ACHN (cell line): ENCODE results near the gene LDLRAD4.
"Not testable (repeated sequence)": the region's sequence is repeated elsewhere in the genome, so short reads cannot be mapped to it uniquely, and the experiment has no call there.

Source experiments
- DNase-seq: peaks from one replicate; pipeline ENCODE4 v3.0.0-alpha.2; 2015
- in situ Hi-C: cut with HindIII; loops from 2 replicates; pipeline ENCODE4 v1.10.0; 2017; ENCODE audit warnings: low sequenced_read_pairs, low pct_ligation_motif_present, low pct_unique_long_range_greater_than_20kb

LDLRAD4 gene

DNA sequence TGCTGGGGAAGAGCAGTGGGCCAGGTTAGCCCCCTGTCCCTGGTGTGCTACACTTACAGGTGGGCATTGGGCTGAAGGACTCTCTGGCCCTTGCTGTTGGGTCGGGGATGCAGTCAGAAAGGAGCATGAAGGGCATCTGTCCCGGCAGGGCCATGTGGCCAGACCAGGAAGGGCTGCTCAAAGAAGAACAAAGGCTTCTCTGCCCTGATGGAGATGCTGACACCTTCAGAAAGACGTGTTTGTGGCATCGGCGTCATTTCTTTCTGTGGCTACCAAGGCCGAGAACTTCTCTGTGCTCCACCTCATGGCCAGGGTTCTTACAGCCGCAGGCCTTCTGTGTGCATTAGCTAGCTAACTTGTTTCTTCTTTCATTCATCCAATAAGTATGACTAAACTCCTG is 268.7 kb downstream of the LDLRAD4 start:
- no peak for DNase-seq
- in situ Hi-C loops: no loop called here

DNA sequence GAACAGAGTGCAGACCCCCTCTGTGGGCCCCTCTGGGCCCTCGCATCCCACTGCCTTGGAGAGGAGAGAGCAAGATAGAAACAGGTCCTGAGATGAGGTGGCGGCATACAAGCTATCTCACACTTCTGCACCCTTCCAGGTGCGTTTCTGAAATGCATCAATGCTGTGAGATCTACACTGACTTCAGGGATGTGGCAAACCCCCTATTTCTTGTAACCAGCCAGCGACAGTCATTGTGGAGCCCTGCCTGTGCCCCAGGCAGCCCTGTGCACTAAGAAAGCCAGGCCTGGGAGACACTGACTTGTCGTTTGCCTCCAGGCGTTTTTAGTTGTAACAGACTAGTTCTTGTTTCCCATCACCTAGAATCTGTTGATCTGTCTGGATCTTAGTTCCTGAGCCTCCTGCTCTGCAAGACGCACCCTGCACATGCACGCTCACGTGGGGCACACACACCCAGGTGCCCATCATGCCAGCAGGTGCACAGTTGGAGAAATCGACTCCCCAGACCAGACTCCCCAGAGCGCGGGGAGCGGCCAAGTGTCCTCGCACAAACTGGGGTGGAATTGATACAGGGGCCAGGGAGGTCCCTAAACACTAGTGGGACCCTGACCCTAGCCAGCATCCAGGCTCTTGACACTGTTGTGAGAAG is 269.8 kb downstream of the LDLRAD4 start:
- in situ Hi-C loops: no loop called here
- no peak for DNase-seq

DNA sequence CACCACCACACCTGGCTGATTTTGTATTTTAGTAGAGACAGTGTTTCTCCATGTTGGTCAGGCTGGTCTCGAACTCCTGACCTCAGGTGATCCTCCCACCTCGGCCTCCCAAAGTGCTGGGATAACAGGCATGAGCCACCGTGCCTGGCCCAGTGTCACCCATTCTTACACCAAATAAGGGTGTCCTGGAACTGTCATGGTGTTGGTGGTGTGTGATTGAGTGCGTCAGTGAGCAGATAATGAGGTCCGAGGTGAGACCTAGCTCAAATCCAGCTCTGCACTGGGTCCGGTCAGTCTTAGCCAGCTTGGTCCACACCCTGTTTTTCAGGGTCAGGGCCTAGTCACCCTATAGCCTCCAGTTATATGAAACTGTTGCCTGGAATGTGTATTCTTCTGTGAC is 270.7 kb downstream of the LDLRAD4 start:
- in situ Hi-C loops, DNase-seq: not testable (repeated sequence)

DNA sequence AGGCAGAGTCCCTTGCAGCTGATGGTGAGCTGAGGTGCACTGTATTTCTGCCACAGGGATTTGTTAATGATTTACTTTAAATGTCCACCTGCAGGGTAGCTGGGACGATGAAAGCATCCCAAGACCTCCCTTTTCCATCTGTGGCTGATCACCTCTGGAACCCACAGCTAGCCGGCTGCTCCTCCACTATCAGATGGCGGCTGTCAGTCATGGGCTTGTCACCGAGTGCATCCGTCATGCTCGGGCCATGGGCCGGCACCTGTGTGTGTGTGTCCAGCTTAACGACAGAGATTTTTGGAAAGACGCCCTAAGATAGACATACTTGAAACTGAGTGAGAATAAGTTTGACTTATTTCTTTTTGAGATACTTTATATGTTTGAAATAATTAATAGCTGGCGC is 272.6 kb downstream of the LDLRAD4 start:
- in situ Hi-C loops: no loop called here
- no peak for DNase-seq

DNA sequence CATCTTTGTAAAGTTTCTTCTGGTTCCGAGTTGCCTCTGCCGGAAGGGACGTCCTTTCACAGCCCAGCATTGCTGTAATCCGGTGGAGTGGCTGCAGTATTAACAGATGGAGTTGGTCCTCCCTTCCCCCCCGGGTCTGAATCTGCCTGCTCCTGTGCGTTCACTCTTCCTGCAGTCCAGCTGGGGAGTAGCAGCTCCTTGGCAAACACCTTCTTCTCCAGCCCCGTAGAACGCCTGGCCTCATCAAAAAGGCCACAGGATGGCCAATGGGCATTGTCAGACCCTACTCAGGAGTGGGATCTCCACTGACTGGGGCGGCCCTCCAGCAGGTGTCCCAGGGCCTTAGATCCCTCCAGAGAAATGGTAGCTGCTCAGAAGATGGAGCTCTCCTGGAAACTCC is 273.8 kb downstream of the LDLRAD4 start:
- in situ Hi-C loops: no loop called here
- DNase-seq: no peak

DNA sequence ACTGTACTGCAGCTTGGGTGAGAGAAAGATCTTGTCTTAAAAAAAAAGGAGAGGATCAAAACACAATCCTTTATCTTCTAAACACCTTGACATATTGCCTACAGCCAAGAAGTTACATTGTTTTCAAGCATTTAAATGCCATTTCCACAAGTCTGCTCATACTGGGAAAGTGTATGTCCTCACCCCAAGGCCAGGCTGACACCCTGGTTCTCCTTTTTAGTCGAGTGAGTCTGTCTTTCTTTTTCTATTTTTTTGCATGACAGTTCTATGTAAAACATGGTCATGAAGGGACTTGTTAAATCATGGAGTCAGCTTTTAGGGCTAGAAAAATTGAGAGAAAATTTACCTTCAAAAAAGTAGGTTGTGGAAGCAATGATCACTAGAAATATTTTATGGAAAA is 274.5 kb downstream of the LDLRAD4 start:
- in situ Hi-C loops: no loop called here
- DNase-seq: no peak

DNA sequence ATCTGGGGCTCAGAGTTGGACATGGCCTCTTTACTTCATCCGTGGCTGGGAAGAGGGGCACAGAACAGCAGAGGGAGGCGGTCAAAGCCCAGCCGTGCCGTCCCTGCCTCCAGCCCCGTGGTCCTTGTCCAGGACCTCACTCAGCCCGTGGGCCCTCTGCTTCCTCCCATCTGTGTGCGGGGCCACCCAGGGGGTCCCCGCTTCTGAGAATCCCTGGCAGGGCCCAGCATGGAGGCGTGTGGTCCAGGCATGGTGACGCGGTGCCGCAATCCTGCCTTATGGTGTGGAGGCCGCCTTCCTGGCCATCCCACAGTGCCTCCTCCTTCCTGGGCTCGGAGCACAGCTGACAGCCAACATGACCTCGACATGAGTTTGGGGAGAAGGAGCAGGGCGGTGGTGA is 275.2 kb downstream of the LDLRAD4 start:
- no peak for DNase-seq
- in situ Hi-C loops: no loop called here

DNA sequence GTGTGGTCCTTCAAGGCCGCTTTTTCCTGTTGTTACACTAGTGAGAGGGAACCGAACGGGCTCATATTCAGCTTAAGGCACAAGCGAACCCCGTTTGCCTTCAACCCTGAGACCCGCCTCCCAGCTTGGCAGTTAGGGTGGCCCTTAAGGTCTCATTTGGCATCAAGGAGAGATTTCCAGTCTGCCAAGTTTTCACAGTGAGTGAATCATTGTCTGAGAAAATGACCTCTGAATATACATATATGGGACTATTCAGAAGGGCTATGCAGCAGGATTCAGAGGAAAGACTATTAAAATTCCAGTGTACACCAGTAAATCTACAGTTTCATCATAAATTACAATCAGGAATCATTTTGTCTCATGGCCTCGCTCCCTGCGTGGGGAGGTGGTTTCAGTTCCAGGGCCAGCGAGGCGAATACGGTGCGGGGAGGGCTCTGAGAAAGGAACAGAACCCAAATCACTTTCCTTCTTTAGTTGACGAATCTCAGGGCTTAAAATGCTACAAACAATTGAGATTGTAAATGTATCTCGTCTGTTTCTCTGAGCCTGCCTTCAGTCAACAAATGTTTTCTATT is 276.4 kb downstream of the LDLRAD4 start:
- in situ Hi-C loops: no loop called here
- DNase-seq: no peak

DNA sequence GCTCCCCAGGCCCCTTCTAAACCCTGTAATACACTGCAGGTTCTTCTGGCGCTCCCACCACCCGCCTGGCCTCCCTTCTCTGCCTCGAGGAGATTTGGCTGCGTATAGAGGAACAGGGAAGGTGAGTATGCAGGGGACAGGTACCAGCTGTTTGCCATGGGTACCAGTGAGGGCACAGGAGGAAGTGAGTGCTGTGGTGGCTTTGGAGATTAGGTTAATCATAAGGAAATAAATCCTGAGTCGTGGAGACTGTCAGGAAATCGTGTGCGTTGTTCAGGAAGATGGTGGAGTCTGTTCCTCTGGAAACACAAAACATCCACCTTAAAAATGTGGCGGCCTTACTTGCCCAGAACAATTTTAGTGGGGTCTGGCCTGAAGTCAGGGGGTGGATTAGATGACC is 277.4 kb downstream of the LDLRAD4 start:
- no peak for DNase-seq

DNA sequence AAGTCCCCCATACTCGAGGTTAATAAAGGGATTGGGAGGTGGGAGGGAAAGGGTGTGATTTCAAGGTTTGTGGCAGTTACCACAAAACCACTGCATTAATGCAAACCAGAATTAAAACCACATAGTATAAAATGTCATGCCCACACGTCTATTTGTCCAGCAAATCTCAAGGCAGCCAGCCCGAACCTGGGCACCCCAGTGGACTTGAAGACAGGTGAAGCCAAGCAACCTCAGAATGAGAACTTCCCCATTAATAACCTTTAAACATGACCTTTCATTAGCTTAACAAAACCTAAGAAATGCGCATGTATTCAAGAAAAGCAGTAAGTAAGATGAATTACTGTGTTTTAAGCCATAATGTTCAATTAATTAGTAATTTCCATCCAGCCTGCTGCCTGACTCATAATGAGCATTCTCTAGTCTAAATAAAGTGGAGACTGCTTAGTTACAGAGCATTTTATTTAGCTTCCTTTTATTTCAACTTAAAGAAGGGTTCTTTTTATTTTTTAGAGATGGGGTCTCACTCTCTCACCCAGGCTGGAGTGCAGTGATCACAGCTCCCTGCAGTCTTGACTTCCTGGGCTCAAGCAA is 278.2 kb downstream of the LDLRAD4 start:
- DNase-seq: no peak
- in situ Hi-C loops: no loop called here

More for the DNA sequence above, 277.4 kb downstream of the LDLRAD4 start:
- in situ Hi-C loops: no loop called here

DNA sequence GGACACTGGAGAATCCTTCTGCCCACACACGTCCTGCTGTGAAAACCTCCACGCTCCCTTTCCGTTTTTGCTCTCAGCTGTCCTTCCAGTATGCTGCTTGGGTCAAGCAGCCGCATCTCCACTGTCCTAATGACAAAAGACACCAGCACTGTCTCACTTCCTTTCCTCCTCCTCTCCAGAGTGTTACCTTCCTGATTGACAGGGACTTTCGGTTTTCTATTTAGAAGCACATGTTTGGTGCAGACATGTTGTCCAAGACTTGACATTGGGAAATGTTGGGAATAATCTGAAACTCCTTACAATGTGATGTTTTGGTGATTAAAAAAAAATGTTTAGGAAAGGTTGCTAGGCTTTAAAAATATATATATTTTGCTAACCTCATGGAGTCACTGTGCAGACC is 281.2 kb downstream of the LDLRAD4 start:
- DNase-seq: no peak
- in situ Hi-C loops: no loop called here

DNA sequence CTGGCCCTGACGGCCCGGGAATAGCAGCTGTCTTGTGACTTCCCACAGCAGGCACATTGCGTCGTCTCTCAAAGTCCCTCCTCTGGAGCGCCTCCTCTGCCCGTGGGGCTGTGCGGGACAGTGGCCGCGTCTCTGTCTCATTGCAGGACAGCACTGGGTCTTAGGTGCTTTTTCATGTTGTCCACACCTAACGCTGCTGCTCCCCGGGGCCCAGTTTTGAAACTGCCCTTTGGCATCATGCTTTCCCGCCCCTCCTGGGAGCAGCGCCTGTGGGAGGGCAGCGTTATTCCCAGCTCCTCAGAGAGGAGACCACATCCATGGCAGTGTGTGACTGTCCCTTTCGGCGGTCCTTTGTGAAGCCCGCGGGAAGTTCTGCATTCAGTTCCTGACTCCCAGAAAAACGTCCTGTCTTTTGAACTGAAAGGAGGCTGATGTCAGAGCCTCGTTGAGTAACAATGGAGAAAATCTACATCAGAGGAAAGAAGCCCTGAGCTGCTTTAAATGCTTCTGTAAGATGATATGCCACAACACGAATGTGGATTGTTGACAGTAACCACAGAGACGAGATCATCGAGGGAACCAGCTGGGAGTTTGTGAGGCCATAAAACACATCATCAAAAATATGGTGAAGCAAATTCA is 281.8 kb downstream of the LDLRAD4 start:
- in situ Hi-C loops: no loop called here
- DNase-seq: peak; percentile 39

DNA sequence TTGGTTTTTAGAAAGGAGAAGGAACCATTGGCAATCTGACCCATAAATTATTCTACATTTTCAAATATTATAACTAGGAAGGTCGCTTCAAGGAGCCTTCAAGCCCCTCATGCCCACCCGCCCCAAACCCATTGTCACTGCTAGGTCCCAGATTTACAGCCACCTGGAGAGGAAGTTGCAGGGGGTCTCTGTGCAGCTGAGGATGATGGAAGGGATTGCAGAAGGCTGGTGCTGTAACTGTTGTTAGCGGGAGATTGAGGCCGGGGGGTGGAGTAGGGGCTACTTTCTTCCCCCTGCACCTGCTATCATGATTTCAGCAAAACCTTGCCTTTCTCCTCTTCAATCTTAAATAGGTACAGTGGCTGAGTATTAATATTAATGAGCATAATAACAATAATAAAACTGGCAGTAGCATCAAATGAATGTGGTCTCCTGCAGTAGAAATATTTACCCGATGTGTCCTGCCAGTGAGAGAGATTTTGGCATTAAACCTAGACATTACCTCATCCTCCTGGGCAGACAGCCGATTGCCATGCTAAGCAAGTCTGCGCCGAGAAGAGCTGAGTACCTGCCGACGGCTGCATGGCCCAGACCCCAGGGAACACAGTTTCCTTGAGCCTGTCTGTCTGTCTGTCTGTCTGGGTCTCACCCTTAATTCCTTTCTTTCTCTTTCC is 282.4 kb downstream of the LDLRAD4 start:
- peak; percentile 70 for DNase-seq
- in situ Hi-C loops: no loop called here

DNA sequence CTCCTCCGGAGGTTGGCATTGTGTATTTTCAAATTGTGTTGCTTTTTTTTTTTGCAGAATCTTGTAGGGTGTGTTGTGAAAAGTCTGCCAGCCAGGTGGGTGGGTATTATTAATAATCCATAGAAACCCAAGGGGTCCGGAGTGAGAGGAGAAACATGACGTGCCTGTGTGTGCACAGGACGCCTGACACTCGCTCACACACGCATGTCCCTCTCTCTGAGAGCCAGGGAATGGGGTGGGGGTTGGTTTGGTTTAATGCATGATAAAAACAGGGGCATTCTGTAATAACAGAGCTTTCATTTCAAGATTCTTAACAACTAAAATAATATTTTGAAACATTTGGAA is 283.0 kb downstream of the LDLRAD4 start:
- in situ Hi-C loops: no loop called here
- no peak for DNase-seq

DNA sequence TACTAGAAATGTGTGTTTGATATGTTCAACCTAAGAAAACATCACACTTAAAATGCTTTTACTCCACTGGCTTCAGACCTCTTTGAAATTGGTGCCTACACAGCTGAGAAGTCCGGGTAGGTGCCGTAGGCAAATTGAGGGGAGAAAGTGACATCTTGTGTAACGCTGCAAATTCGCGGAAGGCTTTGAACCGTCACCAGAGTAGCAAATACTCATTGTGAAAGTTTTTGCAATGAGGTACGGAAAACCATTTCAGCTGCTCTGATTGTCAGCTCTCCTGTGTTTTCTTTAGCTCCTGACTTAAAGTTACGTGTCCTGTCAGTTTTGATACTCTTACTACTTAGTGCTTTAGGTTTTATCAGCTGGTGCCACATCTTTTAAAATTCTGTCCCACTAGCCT is 283.3 kb downstream of the LDLRAD4 start:
- in situ Hi-C loops: no loop called here
- DNase-seq: peak; percentile 7

DNA sequence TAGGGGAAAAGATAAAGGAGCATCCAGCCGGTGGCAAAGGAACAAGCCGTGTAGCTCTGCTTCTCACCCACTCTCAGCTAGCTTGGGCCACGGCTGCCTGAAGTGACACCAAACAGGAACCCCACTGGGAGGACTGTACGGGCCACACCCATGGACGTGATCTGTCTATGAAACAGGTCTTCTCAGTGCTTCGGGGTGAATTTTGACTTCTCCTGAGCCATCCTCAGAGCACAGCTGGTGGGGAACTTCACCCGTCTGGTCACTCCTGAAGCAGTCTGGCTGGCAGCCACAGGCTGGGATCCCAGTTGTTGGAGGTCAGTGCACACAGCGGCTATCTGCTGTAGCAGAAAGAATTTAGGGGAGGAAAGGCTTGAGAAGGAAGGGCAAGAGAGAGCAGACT is 284.0 kb downstream of the LDLRAD4 start:
- in situ Hi-C loops: no loop called here
- no peak for DNase-seq

DNA sequence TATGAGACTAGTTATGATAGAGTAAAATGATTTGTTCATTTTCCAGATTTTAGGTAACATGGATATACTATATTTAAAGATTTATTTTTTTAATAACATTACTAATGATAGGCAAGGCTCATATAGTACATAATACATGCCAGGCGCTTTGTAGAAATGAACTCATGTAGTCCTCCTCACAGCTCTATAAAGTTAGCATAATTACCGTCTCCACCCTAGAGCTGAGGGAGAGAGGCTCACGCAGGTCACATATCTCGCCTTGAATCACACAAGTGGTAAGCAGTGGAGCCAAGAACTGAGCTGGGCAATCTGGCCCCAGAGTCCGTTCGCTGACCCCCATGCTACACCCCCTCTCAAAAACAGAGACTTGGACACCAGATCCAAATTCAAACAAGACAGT is 285.3 kb downstream of the LDLRAD4 start:
- in situ Hi-C loops: no loop called here
- no peak for DNase-seq

DNA sequence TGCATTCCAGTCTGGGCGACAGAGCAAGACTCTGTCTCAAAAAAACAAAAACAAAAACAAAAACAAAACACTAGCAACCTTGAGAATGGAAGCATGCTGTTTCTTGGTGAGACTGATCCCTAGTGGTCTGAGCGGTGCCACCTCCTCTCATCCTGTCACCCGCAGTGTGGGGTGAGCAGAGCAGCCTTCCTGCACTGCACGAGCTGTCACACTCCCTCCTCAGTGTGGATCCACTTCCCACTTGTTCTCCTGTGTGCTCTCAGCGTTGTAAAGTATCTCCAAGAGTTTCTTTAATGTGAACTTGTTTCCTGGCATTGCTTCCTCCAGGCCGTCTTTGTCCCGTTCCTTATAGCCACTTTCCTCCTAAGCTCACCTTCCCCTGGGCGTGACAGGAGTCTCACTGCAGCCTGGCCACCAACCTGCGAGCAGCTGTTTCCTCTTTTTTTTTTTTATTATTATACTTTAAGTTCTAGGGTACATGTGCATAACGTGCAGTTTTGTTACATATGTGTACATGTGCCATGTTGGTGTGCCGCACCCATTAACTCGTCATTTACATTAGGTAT is 287.3 kb downstream of the LDLRAD4 start:
- no peak for DNase-seq
- in situ Hi-C loops: no loop called here

DNA sequence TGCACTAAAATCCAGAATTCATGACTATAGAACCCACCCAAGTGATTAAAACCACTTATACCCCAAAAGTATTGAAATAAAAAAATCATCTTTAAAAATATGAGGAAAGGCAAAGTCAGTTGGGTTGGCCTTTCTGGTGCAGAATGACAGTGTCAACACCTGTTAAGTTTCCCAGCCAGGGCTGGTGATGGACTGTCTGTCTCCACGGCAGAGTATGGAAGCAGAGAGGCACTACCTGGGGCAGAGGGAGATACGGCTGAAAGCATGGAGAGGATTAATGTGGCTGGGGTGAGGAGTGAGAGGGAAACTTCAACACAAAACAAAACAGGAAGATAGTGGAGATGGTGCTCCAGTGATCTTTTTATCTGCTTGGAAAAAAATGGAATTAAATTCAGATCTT is 292.0 kb downstream of the LDLRAD4 start:
- in situ Hi-C loops: no loop called here
- DNase-seq: no peak
